ENCODE data around the gene RTRAF. TPM values are rescaled to one million over a fixed set of nuclear protein-coding genes. Genes with fewer than 3 reads are reported as not detected.

RTRAF gene
- total and polyA plus RNA-seq, 4 donors, result 21.6 to 119 (median 66.6) TPM

DNA sequence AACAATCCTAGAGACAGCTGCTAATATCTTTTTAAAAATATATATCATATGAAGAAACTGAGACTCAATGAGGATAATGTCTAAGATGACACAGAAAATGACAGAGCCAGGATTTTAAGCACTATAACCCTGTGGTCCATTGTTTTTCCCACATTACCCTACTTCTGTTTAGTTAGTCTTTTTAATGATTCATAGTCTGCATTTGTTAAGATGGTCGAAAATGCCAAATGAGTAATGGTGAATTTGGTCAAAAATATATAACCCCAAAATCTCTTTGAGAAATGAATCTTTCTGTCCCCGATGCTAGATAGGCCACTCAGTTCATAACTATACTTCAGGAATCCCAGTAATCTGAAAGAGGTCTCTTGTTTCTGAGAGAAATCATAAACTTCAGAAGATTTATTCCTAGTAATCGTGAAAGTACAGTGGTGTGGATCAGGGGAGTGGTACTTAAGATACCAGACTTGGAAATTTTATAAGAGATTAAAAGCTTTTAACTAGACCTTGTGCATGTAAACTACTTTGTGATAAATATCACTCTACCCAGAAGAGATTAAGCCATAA is 10.8 kb downstream of the RTRAF start (continued):
- TF ChIP-seq, protein P1, sequence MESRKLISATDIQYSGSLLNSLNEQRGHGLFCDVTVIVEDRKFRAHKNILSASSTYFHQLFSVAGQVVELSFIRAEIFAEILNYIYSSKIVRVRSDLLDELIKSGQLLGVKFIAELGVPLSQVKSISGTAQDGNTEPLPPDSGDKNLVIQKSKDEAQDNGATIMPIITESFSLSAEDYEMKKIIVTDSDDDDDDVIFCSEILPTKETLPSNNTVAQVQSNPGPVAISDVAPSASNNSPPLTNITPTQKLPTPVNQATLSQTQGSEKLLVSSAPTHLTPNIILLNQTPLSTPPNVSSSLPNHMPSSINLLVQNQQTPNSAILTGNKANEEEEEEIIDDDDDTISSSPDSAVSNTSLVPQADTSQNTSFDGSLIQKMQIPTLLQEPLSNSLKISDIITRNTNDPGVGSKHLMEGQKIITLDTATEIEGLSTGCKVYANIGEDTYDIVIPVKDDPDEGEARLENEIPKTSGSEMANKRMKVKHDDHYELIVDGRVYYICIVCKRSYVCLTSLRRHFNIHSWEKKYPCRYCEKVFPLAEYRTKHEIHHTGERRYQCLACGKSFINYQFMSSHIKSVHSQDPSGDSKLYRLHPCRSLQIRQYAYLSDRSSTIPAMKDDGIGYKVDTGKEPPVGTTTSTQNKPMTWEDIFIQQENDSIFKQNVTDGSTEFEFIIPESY (IDR thresholded peaks at IDR 0.05), result no peak

DNA sequence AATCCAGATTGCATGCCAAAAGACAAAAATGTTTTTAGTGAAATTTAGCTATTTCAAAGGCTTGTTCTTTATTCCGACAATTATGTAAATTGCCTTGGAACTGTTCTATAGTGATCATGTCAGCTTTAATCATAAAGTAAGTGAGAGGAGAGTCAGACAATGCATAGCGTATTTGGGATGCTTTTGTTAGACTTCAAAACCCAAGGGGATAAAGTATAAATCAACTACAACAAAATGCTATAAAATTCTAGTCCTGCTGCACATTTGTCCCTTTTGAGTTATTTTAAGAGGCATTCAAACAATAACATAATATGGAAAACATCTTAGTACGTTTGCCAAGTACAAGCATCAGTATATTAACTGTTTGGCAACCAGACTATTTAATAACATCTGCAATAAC is 11.3 kb downstream of the RTRAF start:
- no peak for TF ChIP-seq NR2F2 (IDR thresholded peaks at IDR 0.05)
- TF ChIP-seq YY1 (IDR thresholded peaks at IDR 0.05), result no peak
- TF ChIP-seq, protein P2, sequence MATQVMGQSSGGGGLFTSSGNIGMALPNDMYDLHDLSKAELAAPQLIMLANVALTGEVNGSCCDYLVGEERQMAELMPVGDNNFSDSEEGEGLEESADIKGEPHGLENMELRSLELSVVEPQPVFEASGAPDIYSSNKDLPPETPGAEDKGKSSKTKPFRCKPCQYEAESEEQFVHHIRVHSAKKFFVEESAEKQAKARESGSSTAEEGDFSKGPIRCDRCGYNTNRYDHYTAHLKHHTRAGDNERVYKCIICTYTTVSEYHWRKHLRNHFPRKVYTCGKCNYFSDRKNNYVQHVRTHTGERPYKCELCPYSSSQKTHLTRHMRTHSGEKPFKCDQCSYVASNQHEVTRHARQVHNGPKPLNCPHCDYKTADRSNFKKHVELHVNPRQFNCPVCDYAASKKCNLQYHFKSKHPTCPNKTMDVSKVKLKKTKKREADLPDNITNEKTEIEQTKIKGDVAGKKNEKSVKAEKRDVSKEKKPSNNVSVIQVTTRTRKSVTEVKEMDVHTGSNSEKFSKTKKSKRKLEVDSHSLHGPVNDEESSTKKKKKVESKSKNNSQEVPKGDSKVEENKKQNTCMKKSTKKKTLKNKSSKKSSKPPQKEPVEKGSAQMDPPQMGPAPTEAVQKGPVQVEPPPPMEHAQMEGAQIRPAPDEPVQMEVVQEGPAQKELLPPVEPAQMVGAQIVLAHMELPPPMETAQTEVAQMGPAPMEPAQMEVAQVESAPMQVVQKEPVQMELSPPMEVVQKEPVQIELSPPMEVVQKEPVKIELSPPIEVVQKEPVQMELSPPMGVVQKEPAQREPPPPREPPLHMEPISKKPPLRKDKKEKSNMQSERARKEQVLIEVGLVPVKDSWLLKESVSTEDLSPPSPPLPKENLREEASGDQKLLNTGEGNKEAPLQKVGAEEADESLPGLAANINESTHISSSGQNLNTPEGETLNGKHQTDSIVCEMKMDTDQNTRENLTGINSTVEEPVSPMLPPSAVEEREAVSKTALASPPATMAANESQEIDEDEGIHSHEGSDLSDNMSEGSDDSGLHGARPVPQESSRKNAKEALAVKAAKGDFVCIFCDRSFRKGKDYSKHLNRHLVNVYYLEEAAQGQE (IDR thresholded peaks at IDR 0.05), result no peak
- TF ChIP-seq, protein P3, sequence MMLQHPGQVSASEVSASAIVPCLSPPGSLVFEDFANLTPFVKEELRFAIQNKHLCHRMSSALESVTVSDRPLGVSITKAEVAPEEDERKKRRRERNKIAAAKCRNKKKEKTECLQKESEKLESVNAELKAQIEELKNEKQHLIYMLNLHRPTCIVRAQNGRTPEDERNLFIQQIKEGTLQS (IDR thresholded peaks at IDR 0.05), result no peak
- no peak for TF ChIP-seq HNF4G (IDR thresholded peaks at IDR 0.05)
- TF ChIP-seq, protein P4, sequence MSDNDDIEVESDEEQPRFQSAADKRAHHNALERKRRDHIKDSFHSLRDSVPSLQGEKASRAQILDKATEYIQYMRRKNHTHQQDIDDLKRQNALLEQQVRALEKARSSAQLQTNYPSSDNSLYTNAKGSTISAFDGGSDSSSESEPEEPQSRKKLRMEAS (IDR thresholded peaks at IDR 0.05), result no peak
- TF ChIP-seq SP1 (IDR thresholded peaks at IDR 0.05), result no peak
- TF ChIP-seq GABPA (IDR thresholded peaks at IDR 0.05 in 1 of 2, conservative IDR thresholded peaks at IDR 0.05 in 1 of 2), result no peak
- no peak for TF ChIP-seq TAF1 (conservative IDR thresholded peaks at IDR 0.05)
- TF ChIP-seq, protein P5, sequence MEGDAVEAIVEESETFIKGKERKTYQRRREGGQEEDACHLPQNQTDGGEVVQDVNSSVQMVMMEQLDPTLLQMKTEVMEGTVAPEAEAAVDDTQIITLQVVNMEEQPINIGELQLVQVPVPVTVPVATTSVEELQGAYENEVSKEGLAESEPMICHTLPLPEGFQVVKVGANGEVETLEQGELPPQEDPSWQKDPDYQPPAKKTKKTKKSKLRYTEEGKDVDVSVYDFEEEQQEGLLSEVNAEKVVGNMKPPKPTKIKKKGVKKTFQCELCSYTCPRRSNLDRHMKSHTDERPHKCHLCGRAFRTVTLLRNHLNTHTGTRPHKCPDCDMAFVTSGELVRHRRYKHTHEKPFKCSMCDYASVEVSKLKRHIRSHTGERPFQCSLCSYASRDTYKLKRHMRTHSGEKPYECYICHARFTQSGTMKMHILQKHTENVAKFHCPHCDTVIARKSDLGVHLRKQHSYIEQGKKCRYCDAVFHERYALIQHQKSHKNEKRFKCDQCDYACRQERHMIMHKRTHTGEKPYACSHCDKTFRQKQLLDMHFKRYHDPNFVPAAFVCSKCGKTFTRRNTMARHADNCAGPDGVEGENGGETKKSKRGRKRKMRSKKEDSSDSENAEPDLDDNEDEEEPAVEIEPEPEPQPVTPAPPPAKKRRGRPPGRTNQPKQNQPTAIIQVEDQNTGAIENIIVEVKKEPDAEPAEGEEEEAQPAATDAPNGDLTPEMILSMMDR (IDR thresholded peaks at IDR 0.05; ENCODE audit: low read depth, low read length, missing input control), result no peak
- TF ChIP-seq, protein P1 (IDR thresholded peaks at IDR 0.05), result no peak
- no peak for TF ChIP-seq EGR1 (IDR thresholded peaks at IDR 0.05; ENCODE audit: low read depth in 2 of 2)
- TF ChIP-seq RXRA (IDR thresholded peaks at IDR 0.05), result no peak
- TF ChIP-seq FOXA1 (IDR thresholded peaks at IDR 0.05), result no peak
- no peak for TF ChIP-seq HNF4A (conservative IDR thresholded peaks at IDR 0.05)
- TF ChIP-seq FOXA2 (IDR thresholded peaks at IDR 0.05), result no peak
- no peak for TF ChIP-seq JUND (IDR thresholded peaks at IDR 0.05)
- Histone ChIP-seq H3K4me1 (ENCODE audit: control insufficient read depth in 4 of 4, insufficient read depth in 4 of 4, low read length in 3 of 4) (peaks cover 0 to 13% (median 5%) of the 10 kb centered on the region in 4 donors), H3K36me3 (ENCODE audit: control insufficient read depth in 4 of 4, insufficient read depth in 3 of 4, low read depth in 1 of 4, low read length in 3 of 4) (peaks cover 2 to 43% (median 32%) of the 10 kb centered on the region in 4 donors), H3K27ac (ENCODE audit: low read depth in 1 of 2, low read length in 2 of 2) (no peak overlapping the region), H3K27me3 (ENCODE audit: control insufficient read depth in 4 of 4, insufficient read depth in 4 of 4, low read length in 3 of 4) (no peaks in the 10 kb centered on the region), H3K4me3 (ENCODE audit: low read depth in 1 of 3, low read length in 3 of 3) (no peak overlapping the region), H3K9ac (ENCODE audit: low read depth in 1 of 2, low read length in 2 of 2) (no peak overlapping the region), H3K9me3 (ENCODE audit: control insufficient read depth in 4 of 4, low read length in 3 of 4) (no peaks in the 10 kb centered on the region)
- 89% methylated on average over 3 of the region's 3 CpGs for WGBS
- no peak for DNase-seq (ENCODE audit: low spot score)
